Anterior cingulate cortex (tissue), 58 donors: Measurements from ENCODE around the gene GABRR2.
"Not testable (repeated sequence)": the region's sequence is repeated elsewhere in the genome, so short reads cannot be mapped to it uniquely, and the experiment has no call there.

ENCODE experiments used
- DNase-seq, 58 donors: peaks; one replicate each; lab custom pipeline; 2025; lab: John Stamatoyannopoulos, UW

GABRR2 gene

DNA sequence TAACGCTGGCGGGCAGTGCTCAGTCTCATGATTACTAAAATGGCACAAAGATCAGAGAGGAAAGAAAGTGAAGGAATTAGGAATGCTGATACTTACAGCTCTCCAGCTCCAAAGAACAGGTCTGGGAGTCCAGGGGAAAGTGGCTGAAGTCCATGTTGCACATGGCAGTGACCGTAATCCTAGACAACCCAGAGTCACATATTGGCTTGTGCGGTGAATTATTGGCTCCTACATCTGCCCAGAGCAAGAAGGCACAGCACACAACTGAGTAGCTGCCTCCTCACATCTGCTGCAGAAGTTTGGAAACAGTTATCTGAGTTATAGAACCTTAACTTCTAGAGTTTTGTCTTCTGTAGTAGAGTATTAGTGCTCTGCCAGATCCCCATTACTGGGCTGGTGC, 47.2 kb downstream of the GABRR2 start:
- DNase-seq, result no peak

- DNase-seq, result no peak
Measured at GRCh38 chr6:89264296-89264695, 50.8 kb downstream of the GABRR2 start.

DNA sequence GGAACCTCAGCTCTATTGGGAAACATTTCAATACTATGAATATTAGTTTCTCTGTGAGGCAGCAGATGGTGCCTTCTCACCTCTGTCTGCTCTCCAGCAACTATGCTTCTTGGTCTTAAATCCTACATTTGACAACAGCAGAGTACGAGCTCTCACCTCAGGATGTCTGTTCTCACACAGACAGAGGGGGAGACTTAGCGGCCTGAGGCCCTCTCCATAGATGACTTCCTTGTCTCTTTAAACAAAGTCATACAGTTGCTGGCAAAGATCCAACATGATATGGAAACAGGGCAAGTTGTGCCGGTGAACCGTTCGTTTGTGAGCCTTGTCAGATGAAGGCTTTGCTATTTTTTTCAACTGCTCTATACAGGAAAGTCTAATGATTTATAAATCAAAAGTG, 54.3 kb downstream of the GABRR2 start:
- DNase-seq, result no peak

GRCh38 chr6:89260310-89260709, 54.8 kb downstream of the GABRR2 start:
- no peak for DNase-seq

GRCh38 chr6:89258912-89259311, 56.2 kb downstream of the GABRR2 start:
- DNase-seq, result no peak

DNA sequence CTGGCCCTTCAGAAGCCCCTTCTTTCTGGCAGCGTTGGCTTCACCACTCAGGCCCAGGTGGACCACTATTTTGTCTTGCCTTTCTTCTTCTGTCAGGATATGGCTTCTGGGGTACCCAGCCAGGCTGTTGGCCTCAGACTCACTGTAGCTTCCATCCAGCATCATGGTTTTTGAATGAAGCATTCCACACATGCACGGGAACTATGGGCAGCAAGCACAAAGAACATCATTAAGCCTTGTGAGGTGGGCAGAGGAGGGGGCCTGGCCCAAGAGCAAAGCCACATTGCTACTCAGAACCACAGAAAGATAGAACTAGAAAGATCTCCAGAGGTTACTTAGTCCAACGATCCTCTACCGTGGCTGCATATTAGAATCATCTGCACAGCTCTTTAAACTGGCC, 57.3 kb downstream of the GABRR2 start:
- no peak for DNase-seq

DNA sequence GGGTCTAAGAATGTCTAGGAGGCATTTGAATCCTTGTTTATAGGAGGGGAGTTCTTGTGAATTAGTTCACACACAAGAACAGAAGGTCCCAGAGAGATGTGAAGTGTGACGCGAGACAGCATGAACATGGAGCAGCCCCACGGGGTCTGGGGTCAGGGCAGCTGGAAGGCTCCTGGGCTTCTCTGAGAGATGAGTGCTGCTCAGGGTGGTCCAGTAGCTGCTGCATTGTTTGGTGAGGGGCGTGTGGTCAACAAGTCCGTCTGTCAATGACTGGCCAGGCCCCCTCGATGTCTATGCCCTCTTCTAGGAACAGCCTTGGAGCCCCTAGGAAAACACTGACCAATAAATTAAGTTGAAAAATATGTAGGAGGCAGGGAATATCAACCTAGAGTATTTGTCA, 57.8 kb downstream of the GABRR2 start:
- no peak for DNase-seq

- DNase-seq, result no peak
Measured at GRCh38 chr6:89255417-89255816, 59.7 kb downstream of the GABRR2 start.

GRCh38 chr6:89254569-89254968, 60.5 kb downstream of the GABRR2 start:
- DNase-seq, result no peak

GRCh38 chr6:89252907-89253306, 62.2 kb downstream of the GABRR2 start:
- DNase-seq, result no peak

- no peak for DNase-seq
Measured at GRCh38 chr6:89251976-89252375, 63.1 kb downstream of the GABRR2 start.

- DNase-seq, result no peak
Measured at GRCh38 chr6:89251170-89251569, 63.9 kb downstream of the GABRR2 start.

- DNase-seq, result no peak
Measured at GRCh38 chr6:89250239-89250638, 64.9 kb downstream of the GABRR2 start.

GRCh38 chr6:89244241-89244985, 70.7 kb downstream of the GABRR2 start:
- no peak for DNase-seq

DNA sequence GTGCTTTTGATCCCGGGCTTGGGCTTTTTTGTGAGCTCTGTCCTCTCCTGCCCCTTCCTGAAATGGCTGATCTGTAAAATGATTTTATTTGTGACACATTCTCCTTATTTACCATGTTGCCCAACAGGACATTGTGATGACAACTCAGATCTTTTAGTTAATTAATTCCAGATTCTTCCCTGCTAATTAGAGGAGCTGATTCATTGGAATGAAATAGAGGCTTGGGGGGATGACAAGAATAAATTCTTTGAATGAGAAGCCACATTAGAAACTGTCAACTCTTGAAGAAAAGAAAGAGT, 71.8 kb downstream of the GABRR2 start:
- no peak for DNase-seq

DNA sequence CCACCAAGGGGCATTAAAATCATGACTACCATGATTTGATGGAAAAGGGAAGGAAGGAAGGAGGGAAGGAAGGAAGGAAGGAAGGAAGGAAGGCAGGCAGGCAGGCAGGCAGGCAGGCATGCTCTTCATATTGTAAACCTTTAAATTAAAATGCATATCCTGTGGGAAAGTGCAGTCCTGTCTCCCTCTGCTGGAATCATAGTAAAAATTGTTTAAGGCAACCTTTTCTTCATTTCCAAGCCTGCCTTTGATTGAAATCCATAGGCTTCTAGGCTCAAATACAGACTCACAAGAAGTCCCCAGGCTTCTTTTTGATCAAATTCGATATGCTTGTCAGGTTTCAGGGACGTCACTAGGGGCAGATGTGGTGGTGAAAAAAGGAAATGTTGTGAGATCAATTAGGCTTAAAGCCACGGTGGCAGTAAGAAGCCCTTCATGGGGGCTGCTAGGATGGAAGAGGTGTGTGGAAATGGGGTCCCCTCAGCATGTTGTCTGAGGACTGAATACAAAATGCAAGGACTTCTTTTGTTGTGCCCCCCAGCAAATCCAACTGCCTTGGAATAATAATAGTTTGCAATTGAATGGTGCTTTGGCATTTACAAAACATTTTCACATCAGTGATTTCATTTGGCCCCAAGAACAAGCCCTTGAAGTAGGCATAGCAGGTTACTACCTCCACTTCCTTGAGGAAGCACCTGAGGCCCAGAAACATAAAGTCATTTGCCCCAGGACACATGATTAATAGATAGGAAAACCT, 72.3 kb downstream of the GABRR2 start:
- DNase-seq, result peak in 3 of 58 donors; percentile 1 to 36 (median 16)

- DNase-seq, result no peak
Measured at GRCh38 chr6:89239338-89239737, 75.8 kb downstream of the GABRR2 start.

DNA sequence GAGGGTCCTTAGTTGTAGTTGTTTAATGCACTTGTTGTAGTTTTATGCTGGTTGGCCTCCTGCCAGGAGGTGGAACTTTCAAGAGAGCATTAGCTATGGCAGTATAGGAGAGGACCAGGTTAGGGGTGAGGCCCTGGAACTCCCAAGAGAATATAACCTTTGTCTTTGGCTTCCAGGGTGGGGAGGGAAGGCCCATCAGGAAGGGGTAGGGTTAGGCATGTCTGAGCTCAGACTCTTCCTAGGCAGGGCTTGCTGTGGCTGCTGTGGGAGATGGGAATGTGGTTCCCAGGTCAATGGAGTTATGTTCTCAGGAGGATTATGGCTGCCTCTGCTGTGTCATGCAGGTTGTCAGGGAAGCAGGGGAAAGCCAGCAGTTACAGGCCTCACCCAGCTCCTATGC, 77.9 kb downstream of the GABRR2 start:
- DNase-seq, result no peak

DNA sequence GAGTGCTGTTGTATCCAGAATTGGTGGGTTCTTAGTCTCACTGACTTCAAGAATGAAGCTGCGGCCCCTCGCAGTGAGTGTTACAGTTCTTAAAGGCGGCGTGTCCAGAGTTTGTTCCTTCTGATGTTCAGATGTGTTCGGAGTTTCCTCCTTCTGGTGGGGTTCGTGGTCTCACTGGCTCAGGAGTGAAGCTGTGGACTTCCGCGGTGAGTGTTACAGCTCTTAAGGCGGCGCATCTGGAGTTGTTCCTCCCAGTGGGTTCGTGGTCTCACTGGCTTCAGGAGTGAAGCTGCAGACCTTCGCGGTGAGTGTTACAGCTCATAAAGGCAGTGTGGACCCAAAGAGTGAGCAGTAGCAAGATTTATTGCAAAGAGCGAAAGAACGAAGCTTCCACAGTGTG, 81.5 kb downstream of the GABRR2 start:
- DNase-seq, result not testable (repeated sequence)

GRCh38 chr6:89222712-89223039, 92.4 kb downstream of the GABRR2 start:
- no peak for DNase-seq

DNA sequence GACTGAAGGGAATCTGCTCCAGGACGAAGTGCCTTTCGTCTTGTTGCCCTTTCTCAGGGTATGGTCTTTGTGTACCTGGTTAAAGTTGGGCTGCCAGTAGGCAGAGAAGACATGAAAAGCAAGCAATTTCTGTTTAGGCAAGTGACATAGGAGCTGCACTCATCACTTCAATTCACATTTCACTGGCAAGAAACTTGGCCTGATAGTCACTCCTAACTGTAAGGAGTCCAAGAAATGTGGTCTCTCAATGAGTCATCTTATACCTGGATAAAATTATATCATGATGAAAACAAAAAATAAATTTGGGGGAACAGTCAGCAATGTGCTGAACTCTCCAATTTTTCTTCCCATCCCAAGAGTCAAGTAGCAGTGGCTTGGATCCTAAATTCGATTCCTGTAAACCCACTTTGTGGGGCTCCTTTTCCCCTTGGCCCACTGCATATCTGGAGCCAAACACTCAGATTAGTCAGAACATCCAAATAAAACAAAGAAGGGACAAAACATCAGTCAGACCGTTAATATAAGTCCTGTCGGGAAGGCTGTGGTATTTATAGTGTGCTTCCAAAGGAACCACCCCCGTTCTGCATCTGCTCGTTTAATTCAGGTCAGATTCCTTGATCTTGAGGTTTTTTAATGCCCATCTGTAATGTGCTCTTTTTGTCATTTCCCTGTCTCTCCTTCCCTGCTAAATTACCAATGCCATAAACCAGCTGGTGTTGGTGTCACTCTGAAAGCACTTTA, 93.0 kb downstream of the GABRR2 start:
- no peak for DNase-seq

- no peak for DNase-seq
Measured at GRCh38 chr6:89221129-89221528, 94.0 kb downstream of the GABRR2 start.
